Left lung (tissue), 10 donors: ENCODE data around the gene DPYD. TPM values are rescaled to one million over a fixed set of nuclear protein-coding genes. Genes with fewer than 3 reads are reported as not detected.

Experiments used
- ATAC-seq: fragments of 200-7000 bp; cut with Tn5 transposase; one replicate; pipeline ENCODE4 v1.9.1; 2020; ENCODE audit warnings: moderate library complexity
- DNase-seq, 4 donors: peaks; one replicate each; pipeline ENCODE4 v3.0.0-alpha.2; 2013 to 2020
- H3K27ac ChIP-seq, 2 donors: fragments of 200-600 bp; sonication (generic) in 1 of 2; one replicate each; pipeline versions ENCODE4 v1.5.0 to v1.8.0; 2020 to 2021
- H3K27me3 ChIP-seq, 2 donors: fragments of 200-600 bp; sonication (generic) in 1 of 2; one replicate each; pipeline versions ENCODE4 v1.5.0 to v1.8.0; 2020 to 2021
- H3K36me3 ChIP-seq, 2 donors: fragments of 200-600 bp; sonication (generic) in 1 of 2; one replicate each; pipeline versions ENCODE4 v1.5.0 to v1.8.0; 2020 to 2021
- H3K4me1 ChIP-seq, 2 donors: fragments of 200-600 bp; one replicate each; pipeline ENCODE4 v1.8.0; 2021
- H3K4me3 ChIP-seq, 2 donors: fragments of 200-600 bp; sonication (generic) in 1 of 2; one replicate each; pipeline versions ENCODE4 v1.5.0 to v1.8.0; 2020 to 2021; ENCODE audit warnings: mild to moderate bottlenecking in 1 of 2
- H3K9me3 ChIP-seq, 2 donors: fragments of 200-600 bp; sonication (generic) in 1 of 2; one replicate each; pipeline versions ENCODE4 v1.5.0 to v1.8.0; 2020 to 2021
- CTCF ChIP-seq, 2 donors: fragments of 200-600 bp; sonication (generic) in 1 of 2; IDR thresholded peaks; one replicate each; pipeline versions ENCODE4 v1.5.0 to v1.8.0; 2021; ENCODE audit warnings: antibody characterized with exemption in 2 of 2
- intact Hi-C, 2 donors: fragments of 100-400 bp; cut with DNase I; formaldehyde crosslinking; loops; one replicate each; pipeline versions ENCODE4 v1.11.2 to v1.14.2; 2022
- polyA plus RNA-seq, 6 donors: library from polyadenylated mRNA; unstranded; fragments of 120-200 nt; gene quantifications; one replicate each; pipeline ENCODE4 v1.2.1, GENCODE V29; 2013; ENCODE audit not compliant: insufficient read length in 6 of 6
- total RNA-seq, 2 donors: library from RNA; stranded (reverse); fragmentation: NEBNext Ultra II Directional; extraction: Animal tissue kit (Norgen Biotek cat#: 25700); gene quantifications; one replicate each; pipeline ENCODE4 v1.2.1, GENCODE V29; 2021
- donor health status: DM: no; HTN: yes; CAD: no.
- donor health status: DM: no; HTN: no; CAD: no.

The DPYD gene
- total and polyA plus RNA-seq, 8 donors, result 21.4 to 106 (median 26.1) TPM

- Histone ChIP-seq H3K36me3 (no peaks in the 10 kb centered on the region), H3K4me1 (no peaks in the 10 kb centered on the region), H3K27ac (no peak overlapping the region), H3K27me3 (no peaks in the 10 kb centered on the region), H3K4me3 (no peak overlapping the region), H3K9me3 (no peaks in the 10 kb centered on the region)
- no peak for TF ChIP-seq CTCF (IDR thresholded peaks at IDR 0.05)
- intact Hi-C loops, result no loop called here
- DNase-seq, result no peak
- ATAC-seq, result no peak
These were observed 781.3 kb downstream of the DPYD start for GRCh38 chr1:97139512-97139911.

- Histone ChIP-seq H3K27ac (no peak overlapping the region), H3K4me3 (no peak overlapping the region), H3K9me3 (no peaks in the 10 kb centered on the region), H3K36me3 (no peaks in the 10 kb centered on the region), H3K27me3 (no peaks in the 10 kb centered on the region), H3K4me1 (no peaks in the 10 kb centered on the region)
- no peak for ATAC-seq
- DNase-seq, result no peak
- no peak for TF ChIP-seq CTCF (IDR thresholded peaks at IDR 0.05)
- intact Hi-C loops, result no loop called here
These were observed 782.3 kb downstream of the DPYD start for GRCh38 chr1:97138515-97139032.

DNA sequence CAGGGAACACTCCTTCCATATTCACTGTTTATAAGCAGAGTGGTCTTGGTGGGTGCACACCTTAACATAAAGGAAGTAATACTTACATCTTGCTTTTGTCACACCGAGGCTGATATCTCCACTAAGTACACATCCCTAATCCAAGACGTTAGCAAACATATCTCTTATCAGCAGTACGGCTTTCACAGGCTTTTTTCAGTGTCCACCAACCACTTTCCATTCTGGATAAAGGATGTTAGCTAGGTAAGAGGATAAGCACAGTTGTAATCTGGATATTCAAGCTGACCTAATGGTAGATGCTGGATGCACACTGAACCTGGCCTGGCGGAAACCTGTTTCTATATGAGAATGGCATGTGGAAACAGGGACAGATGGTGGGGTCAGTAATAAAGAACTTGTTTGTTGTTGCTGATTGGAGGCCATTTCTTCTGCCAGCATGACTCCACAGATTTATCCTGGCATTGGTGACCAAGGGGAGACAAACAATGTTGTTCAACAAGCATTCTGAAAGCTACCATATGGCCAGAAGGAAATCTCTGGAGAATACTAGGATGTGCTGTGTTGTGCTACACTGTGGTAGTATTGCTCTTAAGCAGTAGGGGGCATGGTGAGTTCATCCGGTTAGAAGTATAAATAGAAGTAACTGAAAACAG lies 782.8 kb downstream of the DPYD start:
- Histone ChIP-seq H3K27me3 (no peaks in the 10 kb centered on the region), H3K36me3 (no peaks in the 10 kb centered on the region), H3K27ac (no peak overlapping the region), H3K9me3 (no peaks in the 10 kb centered on the region), H3K4me3 (no peak overlapping the region), H3K4me1 (no peaks in the 10 kb centered on the region)
- intact Hi-C loops, result no loop called here
- TF ChIP-seq CTCF (IDR thresholded peaks at IDR 0.05), result peak; percentile 42 to 64
- peak in 2 of 4 donors; percentile 33 to 65 for DNase-seq
- ATAC-seq, result peak; percentile 91

GRCh38 chr1:97136996-97137395 lies 783.8 kb downstream of the DPYD start:
- Histone ChIP-seq H3K9me3 (no peaks in the 10 kb centered on the region), H3K36me3 (no peaks in the 10 kb centered on the region), H3K27ac (no peak overlapping the region), H3K4me3 (no peak overlapping the region), H3K4me1 (no peaks in the 10 kb centered on the region), H3K27me3 (no peaks in the 10 kb centered on the region)
- TF ChIP-seq CTCF (IDR thresholded peaks at IDR 0.05), result no peak
- intact Hi-C loops, result no loop called here
- no peak for ATAC-seq
- DNase-seq, result no peak

DNA sequence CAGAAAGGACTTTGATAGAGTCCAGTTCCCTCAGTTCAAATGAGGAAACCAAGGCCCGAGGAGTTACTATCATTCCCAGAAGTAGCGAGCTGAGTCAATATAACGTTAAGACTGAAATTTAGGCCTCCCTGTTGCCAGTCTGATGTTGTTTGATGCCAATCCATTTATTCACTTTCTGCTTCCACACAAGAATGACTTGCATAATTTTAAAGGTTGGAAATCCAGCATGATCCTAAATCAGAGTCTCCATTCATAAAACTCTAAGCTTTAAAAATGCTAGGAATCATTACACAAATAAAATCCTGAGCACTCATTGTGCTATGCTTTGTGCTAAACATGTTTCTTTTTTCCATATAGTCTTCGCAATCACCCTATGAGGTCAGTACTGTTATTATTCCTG lies 784.9 kb downstream of the DPYD start:
- Histone ChIP-seq H3K36me3 (peaks cover 0 to 3% of the 10 kb centered on the region in 2 donors), H3K4me1 (no peaks in the 10 kb centered on the region), H3K4me3 (no peak overlapping the region), H3K27ac (no peak overlapping the region), H3K9me3 (no peaks in the 10 kb centered on the region), H3K27me3 (no peaks in the 10 kb centered on the region)
- TF ChIP-seq CTCF (IDR thresholded peaks at IDR 0.05), result no peak
- no peak for ATAC-seq
- intact Hi-C loops, result no loop called here
- no peak for DNase-seq
